GM19238 (cell line): ENCODE measurements around the gene ARID2.
A peak's percentile ranks its signal among the peaks of the same experiment; 100 is the strongest.

Experiments
- DNase-seq: peaks from one replicate; pipeline ENCODE4 v3.0.0; 2011; ENCODE audit warnings: low spot score; ENCODE audit not compliant: insufficient read length

The ARID2 gene, protein sequence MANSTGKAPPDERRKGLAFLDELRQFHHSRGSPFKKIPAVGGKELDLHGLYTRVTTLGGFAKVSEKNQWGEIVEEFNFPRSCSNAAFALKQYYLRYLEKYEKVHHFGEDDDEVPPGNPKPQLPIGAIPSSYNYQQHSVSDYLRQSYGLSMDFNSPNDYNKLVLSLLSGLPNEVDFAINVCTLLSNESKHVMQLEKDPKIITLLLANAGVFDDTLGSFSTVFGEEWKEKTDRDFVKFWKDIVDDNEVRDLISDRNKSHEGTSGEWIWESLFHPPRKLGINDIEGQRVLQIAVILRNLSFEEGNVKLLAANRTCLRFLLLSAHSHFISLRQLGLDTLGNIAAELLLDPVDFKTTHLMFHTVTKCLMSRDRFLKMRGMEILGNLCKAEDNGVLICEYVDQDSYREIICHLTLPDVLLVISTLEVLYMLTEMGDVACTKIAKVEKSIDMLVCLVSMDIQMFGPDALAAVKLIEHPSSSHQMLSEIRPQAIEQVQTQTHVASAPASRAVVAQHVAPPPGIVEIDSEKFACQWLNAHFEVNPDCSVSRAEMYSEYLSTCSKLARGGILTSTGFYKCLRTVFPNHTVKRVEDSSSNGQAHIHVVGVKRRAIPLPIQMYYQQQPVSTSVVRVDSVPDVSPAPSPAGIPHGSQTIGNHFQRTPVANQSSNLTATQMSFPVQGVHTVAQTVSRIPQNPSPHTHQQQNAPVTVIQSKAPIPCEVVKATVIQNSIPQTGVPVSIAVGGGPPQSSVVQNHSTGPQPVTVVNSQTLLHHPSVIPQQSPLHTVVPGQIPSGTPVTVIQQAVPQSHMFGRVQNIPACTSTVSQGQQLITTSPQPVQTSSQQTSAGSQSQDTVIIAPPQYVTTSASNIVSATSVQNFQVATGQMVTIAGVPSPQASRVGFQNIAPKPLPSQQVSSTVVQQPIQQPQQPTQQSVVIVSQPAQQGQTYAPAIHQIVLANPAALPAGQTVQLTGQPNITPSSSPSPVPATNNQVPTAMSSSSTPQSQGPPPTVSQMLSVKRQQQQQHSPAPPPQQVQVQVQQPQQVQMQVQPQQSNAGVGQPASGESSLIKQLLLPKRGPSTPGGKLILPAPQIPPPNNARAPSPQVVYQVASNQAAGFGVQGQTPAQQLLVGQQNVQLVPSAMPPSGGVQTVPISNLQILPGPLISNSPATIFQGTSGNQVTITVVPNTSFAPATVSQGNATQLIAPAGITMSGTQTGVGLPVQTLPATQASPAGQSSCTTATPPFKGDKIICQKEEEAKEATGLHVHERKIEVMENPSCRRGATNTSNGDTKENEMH (N-terminal part only)

DNA sequence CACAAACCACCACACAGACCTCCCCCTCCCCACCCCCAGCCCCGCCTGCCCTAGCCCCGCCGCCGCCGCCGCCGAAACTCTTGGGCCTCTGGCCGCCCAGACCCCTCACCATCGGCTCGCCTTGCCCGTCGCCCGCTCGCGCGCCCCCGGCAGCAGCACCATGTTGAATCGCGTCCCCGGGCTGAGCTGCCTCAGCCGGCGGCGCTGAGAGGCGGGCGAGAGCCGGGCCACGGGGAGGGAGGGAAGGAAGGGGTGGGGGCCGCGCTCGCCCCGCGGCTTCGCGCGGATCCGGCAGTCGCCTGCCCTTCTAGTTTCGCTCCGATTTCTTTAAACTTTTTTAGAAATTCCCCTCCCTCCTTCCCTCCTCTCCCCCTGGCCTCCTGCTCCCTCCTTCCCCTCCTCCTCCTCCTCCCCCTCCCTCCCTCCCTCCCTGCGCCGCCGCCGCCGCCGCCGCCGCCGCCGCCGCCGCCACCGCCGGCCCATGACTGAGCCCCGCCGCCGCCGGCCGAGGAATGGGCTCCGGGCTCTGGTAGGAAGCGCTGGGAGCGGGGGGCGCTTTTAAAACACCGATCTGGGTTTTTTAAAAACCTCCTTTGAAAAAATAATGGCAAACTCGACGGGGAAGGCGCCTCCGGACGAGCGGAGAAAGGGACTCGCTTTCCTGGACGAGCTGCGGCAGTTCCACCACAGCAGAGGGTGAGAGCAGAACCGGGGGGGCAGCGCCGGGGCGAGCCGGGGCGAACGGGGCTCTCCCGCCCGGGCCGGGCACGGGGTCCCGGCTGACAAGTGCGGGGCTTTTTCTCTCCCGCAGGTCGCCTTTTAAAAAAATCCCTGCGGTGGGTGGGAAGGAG is at the start of gene ARID2:
ARID2 (plus strand) TSS at position 474 of the 851 bp plus-strand sequence; CDS start at position 605, 131 bp downstream.
- peak; percentile 27 for DNase-seq

DNA sequence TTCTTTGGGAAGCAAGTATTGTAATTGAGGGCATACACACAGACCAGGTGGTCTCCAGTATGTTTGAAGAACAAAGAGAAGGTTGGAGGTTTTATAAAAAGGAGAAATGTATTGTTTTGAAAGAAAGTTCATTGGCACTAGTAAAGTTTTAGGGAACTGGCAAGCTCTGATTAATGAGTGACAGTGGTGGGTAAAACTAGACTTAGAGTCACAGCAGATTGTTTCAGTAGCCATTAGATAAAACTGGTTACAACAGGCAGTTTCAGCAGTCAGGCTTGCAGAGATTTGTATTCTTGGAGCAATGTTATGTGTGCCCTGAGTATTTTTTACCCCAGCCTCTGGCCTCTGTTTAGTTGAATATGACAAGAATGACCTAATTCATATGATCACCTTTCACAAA is 49.1 kb upstream of the ARID2 start:
- DNase-seq = no peak

DNA sequence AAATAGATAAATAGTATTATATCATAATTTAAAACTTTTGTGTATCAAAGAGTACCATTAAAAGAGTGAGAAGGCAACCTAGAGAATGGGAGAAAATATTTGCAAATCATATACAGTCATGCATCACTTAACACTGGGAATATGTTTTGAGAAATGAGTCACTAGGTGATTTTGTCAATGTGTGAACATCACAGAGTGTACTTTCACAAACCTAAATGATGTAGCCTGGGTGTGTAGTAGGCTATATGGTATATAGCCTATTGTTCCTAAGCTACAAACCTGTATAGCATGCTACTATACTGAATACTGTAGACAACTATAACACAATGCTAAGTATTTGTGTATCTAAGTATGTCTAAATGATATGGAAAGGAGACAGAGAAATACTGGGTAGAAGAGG is 48.0 kb upstream of the ARID2 start:
- no peak for DNase-seq

DNA sequence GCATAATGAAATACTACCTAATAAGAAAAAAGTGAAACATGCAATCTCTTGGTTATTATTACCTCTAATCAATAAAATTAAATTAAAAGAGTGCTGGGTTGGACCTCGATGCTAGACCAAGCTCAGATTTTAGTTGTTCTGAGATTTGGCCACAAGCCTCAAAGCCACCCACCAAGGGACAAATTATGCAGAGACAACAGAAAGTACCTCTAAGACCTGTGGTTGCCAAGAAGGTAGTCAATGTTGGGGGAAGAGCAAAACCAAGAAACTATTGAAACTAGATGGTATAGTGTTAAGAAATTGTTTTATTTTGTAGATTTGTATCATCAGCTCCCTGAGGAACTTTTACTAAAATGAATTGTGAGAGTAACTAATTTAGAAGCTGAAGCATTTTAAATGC is 43.8 kb upstream of the ARID2 start:
- no peak for DNase-seq

DNA sequence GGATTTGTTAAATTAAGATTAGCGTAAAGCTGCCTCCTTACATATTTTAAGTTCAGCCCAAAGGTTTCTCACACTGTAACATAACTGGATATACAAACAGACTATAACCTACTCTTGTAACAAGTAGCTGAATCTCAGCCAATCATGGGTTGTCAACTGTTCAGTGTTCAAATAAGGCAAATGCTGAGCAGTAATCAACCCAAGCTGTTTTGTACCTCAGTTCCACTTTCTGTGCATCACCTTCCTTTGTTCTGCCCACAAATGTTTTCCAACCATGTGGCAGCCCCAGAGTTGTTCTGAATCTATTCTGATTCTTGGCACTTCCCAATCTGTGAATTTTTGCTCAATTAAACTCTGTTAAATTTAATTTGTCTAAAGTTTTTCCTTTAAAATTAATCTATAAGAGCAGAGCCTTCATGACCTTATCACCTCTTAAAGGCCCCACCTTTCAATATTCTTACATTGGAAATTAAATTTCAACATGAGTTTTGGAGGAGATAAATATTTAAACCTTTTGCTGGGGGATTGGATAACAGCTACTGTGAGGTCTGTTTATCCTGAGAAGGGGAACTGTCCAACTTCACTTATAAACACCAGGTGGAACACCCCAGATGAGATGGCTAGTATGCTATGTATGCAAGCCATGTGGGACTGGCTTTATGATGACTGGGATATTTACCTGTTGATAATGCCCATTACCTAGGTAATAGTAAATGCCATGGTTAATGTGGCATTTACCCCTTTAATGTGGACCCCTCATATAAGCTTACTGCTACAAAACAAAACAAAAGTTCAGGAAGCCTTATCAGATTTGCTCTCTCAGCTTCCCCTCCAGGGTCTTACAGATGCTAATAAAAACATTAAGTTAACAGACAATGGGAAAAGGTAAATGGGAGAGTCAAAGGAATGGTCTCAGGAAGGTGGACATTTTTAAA is 42.2 kb upstream of the ARID2 start:
- DNase-seq = no peak

DNA sequence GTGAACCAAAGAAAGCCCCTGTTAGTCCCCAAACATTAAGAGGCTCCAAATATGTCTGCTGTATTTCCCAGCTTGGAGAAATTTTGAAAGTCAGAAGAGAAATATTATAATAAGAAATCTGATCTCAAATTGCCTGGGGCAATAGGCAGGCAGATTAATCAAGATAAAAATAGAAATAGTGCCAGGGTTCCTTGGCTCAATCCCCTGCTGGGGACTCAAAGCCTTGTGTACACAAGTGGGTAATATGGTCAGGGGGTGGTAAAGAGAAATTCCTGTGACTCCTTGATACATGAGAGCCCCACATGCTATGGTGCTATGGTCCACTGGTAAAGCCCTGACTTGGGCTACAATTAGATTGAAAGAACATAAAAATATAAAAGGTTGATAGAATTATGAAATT is 41.3 kb upstream of the ARID2 start:
- no peak for DNase-seq

DNA sequence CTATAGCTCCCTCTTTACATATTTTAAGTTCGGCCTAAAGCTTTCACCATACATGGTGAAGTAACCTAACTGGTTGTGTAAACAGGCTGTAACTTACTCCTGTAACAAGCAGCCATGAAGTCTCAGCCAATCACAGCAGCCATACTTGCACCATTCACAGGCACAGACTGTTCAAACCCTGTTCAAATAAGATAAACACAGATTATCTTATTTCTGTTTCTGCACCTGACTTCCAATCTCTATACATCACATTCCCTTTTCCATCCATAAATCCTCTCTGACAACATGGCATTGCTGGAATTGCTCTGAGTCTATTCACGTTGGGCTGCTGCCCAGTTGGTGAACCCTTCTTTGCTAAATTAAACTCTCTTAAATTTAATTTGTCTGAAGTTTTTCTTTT is 34.5 kb upstream of the ARID2 start:
- DNase-seq = no peak

DNA sequence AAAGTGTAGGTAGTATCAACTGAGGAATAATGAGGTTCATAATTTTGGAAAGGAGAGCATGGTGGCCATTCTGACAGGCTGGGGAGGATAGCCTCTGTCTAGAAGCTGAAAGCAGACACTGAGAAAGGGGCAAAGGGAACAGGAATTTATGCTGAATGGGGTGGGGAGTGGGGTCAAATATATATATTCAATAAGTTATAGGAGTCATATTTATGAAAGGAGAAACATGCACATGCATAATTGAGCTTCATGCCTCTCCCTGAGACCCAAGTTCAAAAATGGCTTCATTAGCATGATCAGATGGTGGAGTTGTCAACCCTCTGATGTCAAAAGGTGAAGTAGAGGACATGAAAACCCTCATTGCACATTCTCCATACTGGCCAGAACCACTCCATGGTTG is 33.9 kb upstream of the ARID2 start:
- DNase-seq = no peak

DNA sequence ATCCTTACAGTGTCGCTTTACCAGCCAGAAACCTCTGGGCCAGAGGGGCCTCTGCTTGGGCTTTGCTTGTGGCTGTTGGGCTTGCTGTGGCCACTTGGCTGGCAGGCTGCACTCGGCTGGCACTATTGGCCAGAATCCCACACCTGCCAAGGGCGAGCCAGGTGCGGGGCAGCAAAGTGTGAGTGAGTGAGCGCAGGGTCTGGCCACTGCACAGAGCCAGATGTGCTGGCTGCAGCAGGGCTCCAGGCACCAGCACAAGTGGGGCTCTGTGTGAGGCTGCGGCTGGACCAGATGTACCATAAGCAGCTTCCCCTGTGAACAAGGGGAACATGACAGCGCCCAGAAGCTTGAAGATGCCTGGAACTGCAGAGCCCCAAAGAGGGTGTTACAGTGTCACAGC is 33.5 kb upstream of the ARID2 start:
- DNase-seq = no peak

DNA sequence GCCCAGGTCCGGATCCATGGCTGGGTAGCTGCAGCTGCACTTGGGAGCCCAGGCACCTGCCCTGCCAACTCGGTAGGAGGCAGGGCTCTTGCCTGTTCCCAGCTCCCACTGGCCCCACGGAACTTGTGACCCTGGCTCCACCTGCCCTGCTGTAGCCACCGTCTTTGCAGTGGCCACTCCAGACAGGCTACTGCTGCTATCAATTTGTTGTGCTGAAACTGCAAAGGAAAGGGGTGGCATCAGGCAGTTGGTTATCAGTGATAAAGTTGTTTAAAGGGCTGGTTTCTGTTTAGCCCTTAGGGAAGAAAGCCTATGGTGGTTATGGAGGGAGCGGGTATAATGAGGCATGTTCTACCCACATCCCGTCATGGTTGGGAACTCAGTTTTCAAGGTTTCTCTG is 32.1 kb upstream of the ARID2 start:
- no peak for DNase-seq

DNA sequence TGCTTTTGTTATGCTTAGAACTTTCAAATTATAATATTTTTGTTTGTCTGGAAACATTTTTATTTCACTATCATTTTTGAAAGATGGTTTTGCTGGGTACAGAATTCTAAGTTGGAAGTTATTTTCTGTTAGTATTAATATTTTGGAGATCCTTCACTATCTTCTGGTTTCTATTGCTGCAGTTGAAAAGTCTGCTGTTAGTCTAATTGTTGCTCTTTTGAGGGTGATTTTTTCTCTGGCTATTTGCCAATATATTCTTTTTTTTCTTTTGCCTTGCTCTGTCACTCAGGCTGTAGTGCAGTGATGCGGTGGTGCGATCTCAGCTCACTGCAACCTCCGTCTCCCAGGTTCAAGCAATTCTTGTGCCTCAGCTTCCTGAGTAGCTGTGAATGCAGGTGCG is 28.2 kb upstream of the ARID2 start:
- DNase-seq = no peak

DNA sequence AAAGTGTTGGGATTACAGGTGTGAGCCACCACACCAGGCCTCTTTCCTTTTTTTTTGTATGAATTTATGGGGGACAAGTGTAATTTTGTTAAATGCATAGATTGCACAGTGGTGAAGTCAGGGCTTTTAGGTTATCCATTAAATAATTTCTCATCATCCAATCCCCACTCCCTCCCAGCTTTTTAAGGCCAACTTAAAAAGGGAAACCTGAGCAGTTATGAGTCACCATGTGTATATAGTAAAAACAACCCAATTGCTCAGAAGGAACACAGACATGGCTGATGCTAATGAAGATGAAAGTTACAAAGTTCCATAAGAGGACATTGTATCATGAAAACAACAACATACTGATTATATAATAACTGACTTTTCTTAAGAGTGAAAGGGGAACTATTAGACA is 25.6 kb upstream of the ARID2 start:
- DNase-seq = no peak

DNA sequence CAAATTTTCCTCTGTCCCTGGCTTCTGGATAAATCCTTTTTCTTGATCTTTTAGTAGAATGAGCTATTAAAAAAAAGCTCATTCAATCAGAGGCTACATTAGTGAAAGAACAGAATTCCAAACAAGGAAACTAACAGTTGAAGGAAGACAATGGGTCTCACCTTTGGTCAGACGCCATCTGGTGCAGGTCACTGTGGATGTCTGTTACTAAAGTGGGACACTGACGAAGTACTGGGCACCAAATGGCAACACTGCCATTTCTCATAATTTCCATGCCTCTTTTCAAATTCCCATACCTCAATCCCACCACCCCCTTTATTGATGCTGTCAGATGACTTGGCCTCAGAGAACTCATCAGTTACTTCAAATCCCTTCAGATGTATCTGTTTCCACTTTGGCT is 24.5 kb upstream of the ARID2 start:
- no peak for DNase-seq

DNA sequence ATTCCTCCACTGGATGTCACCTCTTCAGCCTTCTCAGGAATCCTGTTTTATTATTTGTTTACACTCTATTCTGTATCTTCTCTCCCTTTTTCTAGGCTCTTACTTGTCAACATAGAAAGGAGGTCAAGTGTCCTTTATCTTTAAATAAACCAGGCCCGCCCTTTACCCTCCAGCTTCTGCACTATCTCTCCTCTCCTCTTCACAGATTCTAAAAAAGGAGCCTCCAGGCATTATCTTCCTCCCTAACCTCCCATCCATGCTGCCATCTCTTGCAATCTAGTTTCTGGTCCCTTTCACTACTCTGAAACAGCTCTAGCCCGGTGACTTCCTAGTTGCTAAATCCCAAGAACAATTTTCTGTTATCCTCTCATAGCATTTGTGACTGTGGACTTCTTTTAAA is 24.1 kb upstream of the ARID2 start:
- DNase-seq = no peak

DNA sequence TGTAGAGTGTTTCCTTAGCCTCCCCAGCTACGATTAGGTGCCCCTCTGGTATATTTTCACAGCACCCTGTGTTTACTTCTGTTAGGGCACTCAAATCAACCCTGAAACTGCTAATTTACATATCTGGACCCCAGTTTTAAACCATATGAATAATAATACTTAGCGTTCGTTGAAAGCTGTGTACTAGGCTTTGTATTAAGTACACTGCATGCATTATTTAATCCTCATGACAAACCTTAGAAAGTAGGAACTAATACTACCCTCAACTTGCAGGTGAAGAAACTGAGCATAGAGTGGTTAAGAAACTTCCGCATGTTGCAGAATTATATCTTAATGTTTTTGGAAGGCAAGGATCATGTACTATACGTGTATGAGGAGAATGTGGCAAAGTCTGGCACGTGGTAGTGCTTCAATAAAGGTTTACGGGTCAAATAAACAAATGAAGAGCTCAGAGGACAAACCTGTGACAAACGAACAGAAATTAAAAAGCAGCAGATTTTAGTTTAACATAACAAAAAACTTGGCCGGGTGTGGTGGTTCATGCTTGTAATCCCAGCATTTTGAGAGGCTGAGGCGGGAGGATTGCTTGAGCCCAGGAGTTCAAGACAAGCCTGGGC is 22.2 kb upstream of the ARID2 start:
- DNase-seq = no peak

DNA sequence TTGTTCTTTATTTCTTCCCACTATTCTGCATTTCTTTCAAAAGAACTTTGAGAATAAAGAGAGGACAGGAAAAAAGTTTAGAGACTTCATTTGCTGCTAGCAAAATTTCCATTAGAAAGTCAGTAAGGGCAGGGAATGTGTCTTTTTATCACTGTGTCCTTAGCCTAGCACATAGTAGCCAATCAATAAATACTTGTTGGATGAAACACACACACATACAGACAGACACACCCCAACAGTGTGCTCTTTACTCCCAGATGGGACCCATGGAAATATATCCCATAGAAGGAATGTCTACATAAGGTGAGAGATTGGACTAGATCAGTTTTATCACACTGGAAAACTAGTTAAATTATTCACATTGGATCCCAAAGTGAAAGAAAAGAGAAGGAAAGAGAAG is 21.1 kb upstream of the ARID2 start:
- no peak for DNase-seq

DNA sequence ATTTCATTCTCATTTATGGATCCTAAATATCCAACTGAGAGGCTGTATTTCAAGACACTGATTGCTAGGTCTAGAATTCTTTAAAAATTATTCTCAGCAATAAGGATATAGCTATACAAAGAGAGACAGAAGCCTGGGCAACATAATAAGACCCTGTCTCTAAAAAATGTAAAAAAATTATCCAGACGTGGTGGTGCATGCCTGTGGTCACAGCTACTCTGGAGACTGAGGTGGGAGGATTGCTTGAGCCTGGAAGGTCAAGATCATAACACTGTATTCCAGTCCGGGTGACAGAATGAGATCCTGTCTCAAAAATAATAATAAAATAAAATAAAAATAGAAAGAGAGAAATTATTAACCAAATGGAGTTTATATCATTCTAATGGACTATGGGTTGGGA is 20.6 kb upstream of the ARID2 start:
- DNase-seq = no peak

DNA sequence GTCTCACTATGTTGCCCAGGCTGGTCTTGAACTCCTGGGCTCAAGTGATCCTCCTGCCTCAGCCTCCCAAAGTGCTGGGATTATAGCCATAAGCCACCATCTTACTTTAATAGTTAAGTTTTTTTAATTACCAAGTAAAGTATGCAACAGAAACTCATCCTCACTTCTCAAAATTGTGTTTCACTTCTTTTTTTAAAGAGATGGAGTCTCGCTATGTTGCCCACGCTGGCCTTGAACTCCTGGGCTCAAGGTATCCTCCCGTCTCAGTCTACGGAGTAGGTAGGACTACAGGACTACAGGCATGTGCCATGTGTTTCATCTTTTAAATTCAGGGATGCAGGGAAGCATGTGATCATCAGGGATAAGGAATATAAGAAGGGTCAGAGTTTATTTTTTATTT is 17.2 kb upstream of the ARID2 start:
- no peak for DNase-seq

DNA sequence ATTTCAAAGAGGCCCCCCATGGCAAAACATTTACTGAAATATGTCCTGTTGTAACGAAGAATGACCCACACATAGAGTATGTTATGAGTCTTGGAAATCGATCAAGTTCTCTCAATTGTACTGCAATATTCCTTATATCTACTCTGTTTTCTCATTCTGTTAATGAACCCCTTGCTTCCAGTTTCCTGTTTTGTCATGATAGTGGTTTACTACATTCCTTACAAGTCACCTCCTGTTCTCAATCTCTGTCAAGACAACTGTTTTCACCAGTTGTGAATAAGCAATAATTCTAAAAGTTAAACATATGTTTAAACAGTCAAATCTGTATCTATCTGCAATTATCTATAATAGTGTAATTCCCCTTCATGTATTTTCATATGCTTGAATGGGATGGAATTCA is 16.4 kb upstream of the ARID2 start:
- DNase-seq = no peak
